IMR-90 (cell line): Measurements from ENCODE around the gene MAP1LC3B. TPM values are rescaled to one million over a fixed set of nuclear protein-coding genes. Genes with fewer than 3 reads are reported as not detected.

ENCODE experiments used
- ATAC-seq: fragments of 200-7000 bp; cut with Tn5 transposase; 2 replicates; pipeline ENCODE4 v1.9.1; 2020; ENCODE audit warnings: low read depth, mild to moderate bottlenecking, moderate library complexity
- BruUV-seq: library from RNA; stranded (reverse); fragments of 400-500 nt; replicated peaks from 2 replicates; lab custom pipeline; 2021; lab: Mats Ljungman, UMichigan
- CTCF ChIA-PET: fragments of 300-600 bp; formaldehyde crosslinking; extraction: SDS; loops from one replicate; lab custom pipeline; 2021; ENCODE audit warnings: antibody characterized with exemption; lab: Yijun Ruan, JAX
- POLR2A ChIA-PET: fragments of 300-600 bp; sonication (Branson Sonifier 250); formaldehyde crosslinking; loops from one replicate; lab custom pipeline; 2022; ENCODE audit warnings: antibody characterized with exemption; ENCODE audit not compliant: unreplicated experiment; lab: Charles Lee
- DNase-seq: peaks from one replicate; pipeline ENCODE4 v3.0.0; 2013
- H2AFZ ChIP-seq: replicated peaks from 2 replicates; pipeline ENCODE3; 2013; ENCODE audit warnings: low read length, mild to moderate bottlenecking; ENCODE audit not compliant: poor library complexity
- H2AK5ac ChIP-seq: 2 replicates; pipeline ENCODE4 v1.6.1; 2013; ENCODE audit warnings: low read depth, low read length, inconsistent platforms
- H2AK9ac ChIP-seq: replicated peaks from 2 replicates; pipeline ENCODE3; 2013; ENCODE audit warnings: mild to moderate bottlenecking, low read depth, low read length, moderate library complexity; ENCODE audit not compliant: poor library complexity
- H2BK120ac ChIP-seq: 2 replicates; pipeline ENCODE4 v1.6.1; 2013; ENCODE audit warnings: low read depth, low read length, inconsistent platforms
- H2BK15ac ChIP-seq: 3 replicates; pipeline ENCODE4 v1.6.1; 2013; ENCODE audit warnings: low read depth, low read length, inconsistent platforms
- H2BK20ac ChIP-seq: 2 replicates; pipeline ENCODE4 v1.6.1; 2013; ENCODE audit warnings: low read depth, mild to moderate bottlenecking, inconsistent platforms, low read length, moderate library complexity
- H2BK5ac ChIP-seq: 2 replicates; pipeline ENCODE4 v1.6.1; 2013; ENCODE audit warnings: mild to moderate bottlenecking, low read depth, low read length, inconsistent platforms; ENCODE audit not compliant: poor library complexity, severe bottlenecking
- H3K14ac ChIP-seq: replicated peaks from 2 replicates; pipeline ENCODE4 v1.6.1; 2013; ENCODE audit warnings: low read depth, low read length, inconsistent platforms
- H3K18ac ChIP-seq: 2 replicates; pipeline ENCODE4 v1.6.1; 2013; ENCODE audit warnings: low read depth, low read length, control low read depth
- H3K23ac ChIP-seq: 2 replicates; pipeline ENCODE4 v1.6.1; 2013; ENCODE audit warnings: low read depth, low read length, inconsistent platforms
- H3K27ac ChIP-seq: 2 replicates; pipeline ENCODE4 v1.5.1; 2013; ENCODE audit warnings: mild to moderate bottlenecking, control low read depth, low read length; ENCODE audit not compliant: insufficient read depth
- H3K27me3 ChIP-seq: 2 replicates; pipeline ENCODE4 v1.6.1; 2013; ENCODE audit warnings: low read length; ENCODE audit not compliant: control insufficient read depth, insufficient read depth
- H3K36me3 ChIP-seq: 2 replicates; pipeline ENCODE4 v1.6.1; 2013; ENCODE audit warnings: low read length, mixed read lengths; ENCODE audit not compliant: control insufficient read depth, insufficient read depth
- H3K4ac ChIP-seq: 2 replicates; pipeline ENCODE4 v1.6.1; 2013; ENCODE audit warnings: low read depth, low read length, inconsistent platforms
- H3K4me1 ChIP-seq: 2 replicates; pipeline ENCODE4 v1.6.1; 2013; ENCODE audit warnings: low read length, mixed read lengths; ENCODE audit not compliant: control insufficient read depth, insufficient read depth
- H3K4me2 ChIP-seq: 2 replicates; pipeline ENCODE4 v1.6.1; 2013; ENCODE audit warnings: low read depth, mild to moderate bottlenecking, control low read depth, low read length, moderate library complexity
- H3K4me3 ChIP-seq: 2 replicates; pipeline ENCODE4 v1.5.1; 2013; ENCODE audit warnings: low read depth, mild to moderate bottlenecking, control low read depth, low read length, moderate library complexity; ENCODE audit not compliant: insufficient read depth
- H3K56ac ChIP-seq: 2 replicates; pipeline ENCODE4 v1.6.1; 2013; ENCODE audit warnings: low read length, inconsistent platforms; ENCODE audit not compliant: insufficient read depth; ENCODE audit errors: extremely low read depth
- H3K79me1 ChIP-seq, 2 experiments: 2 replicates each; pipeline ENCODE4 v1.6.1; 2013; ENCODE audit warnings: low read length in 2 of 2, inconsistent platforms in 1 of 2, low read depth in 1 of 2
- H3K9ac ChIP-seq: 2 replicates; pipeline ENCODE4 v1.6.1; 2013; ENCODE audit warnings: low read depth, low read length, control low read depth
- H3K9me1 ChIP-seq: 2 replicates; pipeline ENCODE4 v1.6.1; 2013; ENCODE audit warnings: low read length, inconsistent platforms; ENCODE audit not compliant: insufficient read depth
- H3K9me3 ChIP-seq: 2 replicates; pipeline ENCODE4 v1.6.1; 2013; ENCODE audit warnings: low read length; ENCODE audit not compliant: control insufficient read depth, insufficient read depth
- H4K20me1 ChIP-seq: 2 replicates; pipeline ENCODE4 v1.6.1; 2013; ENCODE audit warnings: low read length, inconsistent platforms; ENCODE audit not compliant: insufficient read depth
- H4K5ac ChIP-seq: 2 replicates; pipeline ENCODE4 v1.6.1; 2013; ENCODE audit warnings: mild to moderate bottlenecking, low read depth, low read length, control low read depth
- H4K8ac ChIP-seq, 2 experiments: 2 replicates each; pipeline ENCODE4 v1.6.1; 2013; ENCODE audit warnings: low read depth in 2 of 2, low read length in 2 of 2, control low read depth in 1 of 2, inconsistent platforms in 1 of 2
- H4K91ac ChIP-seq: 2 replicates; pipeline ENCODE4 v1.6.1; 2013; ENCODE audit warnings: low read depth, low read length, inconsistent platforms; ENCODE audit not compliant: insufficient read depth
- BHLHE40 ChIP-seq: fragments of 150-350 bp; IDR thresholded peaks from 2 replicates; pipeline ENCODE4 v1.6.1; 2016; ENCODE audit warnings: mild to moderate bottlenecking, low read depth, low read length
- CEBPB ChIP-seq: IDR thresholded peaks from 2 replicates; pipeline ENCODE4 v1.6.1; 2012; ENCODE audit warnings: low read depth, low read length, improper control_type of control experiment
- CHD1 ChIP-seq: IDR thresholded peaks from 2 replicates; pipeline ENCODE4 v1.6.1; 2012; ENCODE audit warnings: low read depth, low read length, improper control_type of control experiment
- FOS ChIP-seq: fragments of 150-350 bp; IDR thresholded peaks from 2 replicates; pipeline ENCODE4 v1.6.1; 2016; ENCODE audit warnings: low read depth, low read length
- MXI1 ChIP-seq: IDR thresholded peaks from 2 replicates; pipeline ENCODE4 v1.6.1; 2012; ENCODE audit warnings: low read depth, mild to moderate bottlenecking, low read length, moderate library complexity, borderline replicate concordance
- POLR2A ChIP-seq: IDR thresholded peaks from 2 replicates; pipeline ENCODE4 v1.6.1; 2012; ENCODE audit warnings: mild to moderate bottlenecking, low read depth, low read length
- RCOR1 ChIP-seq: IDR thresholded peaks from 2 replicates; pipeline ENCODE4 v1.6.1; 2012; ENCODE audit warnings: mild to moderate bottlenecking, low read length, improper control_type of control experiment; ENCODE audit not compliant: insufficient replicate concordance
- USF2 ChIP-seq: fragments of 150-350 bp; IDR thresholded peaks from 2 replicates; pipeline ENCODE4 v1.6.1; 2017; ENCODE audit warnings: mild to moderate bottlenecking, antibody characterized with exemption, low read length, low read depth
- WGBS, 2 experiments: methylation state at CpG; one replicate each; pipeline versions ENCODE4 v1.1.5 to v1.1.7; 2013; ENCODE audit warnings: missing lambda C conversion rate in 2 of 2; ENCODE audit not compliant: insufficient read length in 1 of 2; ENCODE audit errors: extremely low coverage in 2 of 2; 5-methylcytosine and 5-hydroxymethylcytosine counted together
- dilution Hi-C: fragments of 300-500 bp; cut with HindIII; formaldehyde crosslinking; loops from one replicate; pipeline ENCODE4 v1.14.3; 2018; ENCODE audit warnings: low sequenced_read_pairs; ENCODE audit not compliant: unreplicated experiment
- in situ Hi-C: fragments of 300-500 bp; cut with MboI; formaldehyde crosslinking; loops from 3 replicates; pipeline ENCODE4 v1.14.3; 2019; ENCODE audit warnings: low sequenced_read_pairs, inconsistent platforms, mixed read lengths
- intact Hi-C: fragments of 100-400 bp; cut with micrococcal nuclease; formaldehyde crosslinking; loops from 2 replicates; pipeline ENCODE4 v1.10.0; 2022
- polyA plus RNA-seq, 3 experiments: library from polyadenylated mRNA; depleted of rRNA; stranded (reverse); fragments of >200 nt; gene quantifications; 2 replicates each; pipeline ENCODE4 v1.2.3, GENCODE V29; 2012; ENCODE audit warnings: low replicate concordance in 1 of 3
- total RNA-seq: library from RNA; depleted of rRNA; stranded (reverse); fragments of >200 nt; gene quantifications from 2 replicates; pipeline ENCODE4 v1.2.3, GENCODE V29; 2012
- TF ChIP-seq, protein P1 (sequence below): conservative IDR thresholded peaks from 2 replicates; pipeline ENCODE4 v1.5.1; 2012; ENCODE audit warnings: mild to moderate bottlenecking, low read depth, low read length, improper control_type of control experiment

MAP1LC3B gene
- total and polyA plus RNA-seq, 2 of the 4 experiments (the other 2 are of a cell fraction) = 23.5 to 57.7 TPM

GRCh38 chr16:87404764-87405625, 12.9 kb downstream of the MAP1LC3B start:
- in situ Hi-C loops = loop anchor here (25.0 kb wide), 1 partner anchor 357 kb away; the partner anchor contains the start of gene KLHDC4
- no peak overlapping the region for H4K5ac ChIP-seq
- no peak overlapping the region for H2BK120ac ChIP-seq
- H4K20me1 ChIP-seq = peaks cover 12% of the 10 kb centered on the region; the same call in 1 of the 2 replicates
- TF ChIP-seq, protein P1, sequence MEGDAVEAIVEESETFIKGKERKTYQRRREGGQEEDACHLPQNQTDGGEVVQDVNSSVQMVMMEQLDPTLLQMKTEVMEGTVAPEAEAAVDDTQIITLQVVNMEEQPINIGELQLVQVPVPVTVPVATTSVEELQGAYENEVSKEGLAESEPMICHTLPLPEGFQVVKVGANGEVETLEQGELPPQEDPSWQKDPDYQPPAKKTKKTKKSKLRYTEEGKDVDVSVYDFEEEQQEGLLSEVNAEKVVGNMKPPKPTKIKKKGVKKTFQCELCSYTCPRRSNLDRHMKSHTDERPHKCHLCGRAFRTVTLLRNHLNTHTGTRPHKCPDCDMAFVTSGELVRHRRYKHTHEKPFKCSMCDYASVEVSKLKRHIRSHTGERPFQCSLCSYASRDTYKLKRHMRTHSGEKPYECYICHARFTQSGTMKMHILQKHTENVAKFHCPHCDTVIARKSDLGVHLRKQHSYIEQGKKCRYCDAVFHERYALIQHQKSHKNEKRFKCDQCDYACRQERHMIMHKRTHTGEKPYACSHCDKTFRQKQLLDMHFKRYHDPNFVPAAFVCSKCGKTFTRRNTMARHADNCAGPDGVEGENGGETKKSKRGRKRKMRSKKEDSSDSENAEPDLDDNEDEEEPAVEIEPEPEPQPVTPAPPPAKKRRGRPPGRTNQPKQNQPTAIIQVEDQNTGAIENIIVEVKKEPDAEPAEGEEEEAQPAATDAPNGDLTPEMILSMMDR = no peak
- TF ChIP-seq USF2 (no peak), CEBPB (no peak), RCOR1 (no peak), MXI1 (no peak), POLR2A (0 out of 2 replicates have a peak, but pooled peaks have one; percentile 27), FOS (no peak), CHD1 (no peak), BHLHE40 (no peak)
- dilution Hi-C loops = no loop called here
- H3K27me3 ChIP-seq = no peaks in the 10 kb centered on the region
- ChIA-PET CTCF (interaction anchor here (0.6 to 1.3 kb wide), 2 partner anchors 11 to 165 kb away, joined by 3 read pairs; no protein-coding TSS in a partner anchor), POLR2A (no interaction called here)
- no peak for DNase-seq
- H3K79me1 ChIP-seq = peaks cover 16 to 24% of the 10 kb centered on the region in 2 experiments
- intact Hi-C loops = no loop called here
- no peak overlapping the region for H3K4me2 ChIP-seq
- H3K4me3 ChIP-seq = no peak overlapping the region
- H3K4me1 ChIP-seq = no peaks in the 10 kb centered on the region
- H4K91ac ChIP-seq = no peak overlapping the region
- no peak overlapping the region for H3K14ac ChIP-seq
- no peaks in the 10 kb centered on the region for H3K9me3 ChIP-seq
- no peak overlapping the region for H2AK5ac ChIP-seq
- H3K56ac ChIP-seq = no peak overlapping the region
- ATAC-seq = no peak
- H3K27ac ChIP-seq = no peak overlapping the region
- BruUV-seq = no TSS peak
- no peak overlapping the region for H2AK9ac ChIP-seq
- no peak overlapping the region for H3K4ac ChIP-seq
- H2AFZ ChIP-seq = peak overlapping the region; percentile 17
- H3K18ac ChIP-seq = no peak overlapping the region
- H2BK20ac ChIP-seq = no peak overlapping the region
- H3K9me1 ChIP-seq = peaks cover 8% of the 10 kb centered on the region; the same call in 1 of the 2 replicates
- peaks cover 48% of the 10 kb centered on the region for H3K36me3 ChIP-seq
- H3K23ac ChIP-seq = no peak overlapping the region
- no peak overlapping the region for H4K8ac ChIP-seq
- H2BK15ac ChIP-seq = no peak overlapping the region
- 90% methylated on average over 4 of the region's 19 CpGs; no CpG with 5 or more reads in 1 of the 2 experiments for WGBS, 2 experiments
- no peak overlapping the region for H3K9ac ChIP-seq
- no peak overlapping the region for H2BK5ac ChIP-seq
